ENCODE measurements around the gene CA12.
"Not testable (repeated sequence)": the region's sequence is repeated elsewhere in the genome, so short reads cannot be mapped to it uniquely, and the experiment has no call there.

The CA12 gene

DNA sequence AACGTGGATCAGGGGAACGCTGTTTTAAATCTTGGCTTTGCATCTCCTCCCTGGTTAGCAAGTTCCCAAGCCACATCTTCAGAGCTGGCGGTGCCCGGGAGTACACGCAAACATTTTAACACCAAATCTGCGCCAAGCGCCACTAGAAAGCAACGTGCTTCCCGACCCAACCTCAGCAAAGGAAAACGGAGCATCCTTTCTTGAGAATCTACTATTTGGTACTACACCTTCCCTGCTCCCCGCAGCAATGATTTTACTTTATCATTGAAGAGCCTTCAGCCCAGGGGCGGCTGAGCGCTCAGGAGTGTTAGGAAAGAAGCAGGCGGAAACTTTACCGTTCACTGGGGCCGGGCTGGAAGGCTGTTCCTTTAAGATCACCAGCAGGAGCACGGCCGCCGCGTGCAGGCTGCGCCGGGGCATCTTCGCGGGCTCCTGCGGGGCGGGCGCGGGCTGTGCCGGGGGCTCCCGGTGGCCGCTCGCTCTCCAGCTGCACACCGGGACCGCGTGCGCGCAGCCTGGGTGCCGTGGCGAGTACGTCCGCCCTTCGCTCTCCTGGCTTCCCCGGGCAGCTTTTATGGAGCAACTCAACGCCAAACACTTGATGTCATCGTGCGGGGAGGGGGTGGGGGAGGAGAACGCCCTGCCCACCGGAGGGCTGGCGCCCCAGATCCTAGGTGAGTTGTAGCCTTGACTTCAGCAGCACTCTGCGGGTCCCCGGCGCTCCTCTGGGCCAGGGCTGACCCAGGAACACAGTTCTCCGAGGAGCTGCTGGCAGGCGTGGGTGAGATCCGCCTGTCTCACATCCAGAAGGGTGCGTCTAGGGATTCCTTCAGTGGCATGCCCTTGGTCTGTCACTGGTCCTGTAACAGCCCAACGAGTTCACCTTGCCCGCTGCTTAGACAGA is at the start of gene CA12:
Gene CA12 (minus strand): TSS at position 546 of the 904 bp plus-strand sequence. CDS start 126 bp downstream, at position 420.
- peak; percentile 76 for DNase-seq (ENCODE audit: low read depth, low spot score)

DNA sequence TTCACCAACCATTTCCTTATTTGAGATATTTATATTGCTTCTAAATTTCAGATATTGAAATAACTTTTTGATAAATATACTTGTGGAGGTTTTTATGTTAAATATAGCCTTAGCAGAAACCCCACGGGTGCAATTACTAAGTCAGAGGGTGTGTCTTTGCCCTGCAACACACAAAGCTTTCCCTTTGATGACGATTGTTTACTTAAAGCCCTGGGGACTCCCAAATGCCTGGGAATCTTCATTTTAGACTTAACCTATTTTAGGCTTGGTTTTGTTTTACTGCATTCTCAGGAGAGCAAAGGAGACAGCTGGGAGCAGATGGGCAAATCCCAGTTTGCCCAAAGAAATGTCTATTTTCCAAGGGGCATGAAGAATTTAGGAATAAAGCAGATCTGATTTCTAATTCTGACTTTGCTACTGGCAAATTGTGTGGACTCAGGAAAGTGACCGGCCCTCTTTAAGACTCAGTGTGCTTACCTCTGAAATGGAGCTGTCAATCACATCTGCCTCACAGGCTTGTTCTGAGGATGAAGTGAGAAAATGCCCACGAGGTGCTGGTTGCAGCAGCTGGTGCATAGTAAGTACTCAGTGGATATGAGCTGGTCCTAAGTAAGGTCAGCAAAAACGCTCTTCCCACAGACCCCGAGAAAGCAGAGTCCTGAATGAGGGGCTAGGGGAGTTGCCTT is 49.3 kb upstream of the CA12 start:
- DNase-seq (ENCODE audit: low read depth, low spot score), result no peak

DNA sequence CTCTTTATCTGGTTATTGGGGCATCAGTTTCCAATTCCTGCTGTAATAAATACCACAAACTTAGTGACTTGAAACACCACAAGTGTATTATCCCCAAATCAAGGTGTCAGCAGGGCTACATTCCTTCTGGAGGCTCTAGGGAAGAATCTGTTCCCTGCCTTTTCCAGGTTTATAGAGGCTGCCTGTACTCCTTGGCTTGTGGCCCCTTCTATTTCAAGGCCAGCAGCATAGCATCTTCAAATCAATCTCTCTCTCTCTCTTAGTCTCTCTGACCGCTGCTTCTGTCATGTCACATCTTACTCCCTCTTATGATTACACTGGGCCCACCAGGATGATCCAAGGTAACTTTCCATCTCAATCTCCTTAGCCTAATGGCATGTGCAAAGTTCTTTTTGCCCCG is 44.9 kb upstream of the CA12 start:
- no peak for DNase-seq (ENCODE audit: low read depth, low spot score)

DNA sequence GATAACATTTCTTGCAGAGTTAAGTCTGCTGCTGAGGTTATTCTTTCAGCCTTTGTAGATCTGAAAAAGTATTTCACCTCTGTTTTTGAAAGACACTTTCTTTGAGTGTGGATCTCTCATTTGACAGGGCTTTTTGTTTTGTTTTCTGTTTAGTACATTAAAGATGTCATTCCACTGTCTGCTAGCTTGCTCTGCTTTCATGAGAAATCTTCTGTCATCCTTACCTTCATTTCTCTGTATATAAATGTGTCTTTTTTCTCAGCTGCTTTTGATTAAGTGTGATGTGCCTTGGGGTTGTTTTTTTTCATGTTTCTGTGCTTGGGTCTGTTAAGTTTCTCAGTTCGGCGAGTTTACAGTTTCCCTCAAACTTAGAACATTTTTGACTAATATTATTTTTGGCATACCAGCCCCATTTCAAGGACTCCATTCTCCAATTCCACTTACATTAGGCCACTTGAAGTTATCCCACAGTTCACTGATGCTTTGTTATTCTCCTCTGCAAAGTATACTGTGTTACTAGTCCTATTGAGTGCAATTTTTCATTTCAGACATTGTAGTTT is 43.9 kb upstream of the CA12 start:
- DNase-seq (ENCODE audit: low read depth, low spot score), result no peak

DNA sequence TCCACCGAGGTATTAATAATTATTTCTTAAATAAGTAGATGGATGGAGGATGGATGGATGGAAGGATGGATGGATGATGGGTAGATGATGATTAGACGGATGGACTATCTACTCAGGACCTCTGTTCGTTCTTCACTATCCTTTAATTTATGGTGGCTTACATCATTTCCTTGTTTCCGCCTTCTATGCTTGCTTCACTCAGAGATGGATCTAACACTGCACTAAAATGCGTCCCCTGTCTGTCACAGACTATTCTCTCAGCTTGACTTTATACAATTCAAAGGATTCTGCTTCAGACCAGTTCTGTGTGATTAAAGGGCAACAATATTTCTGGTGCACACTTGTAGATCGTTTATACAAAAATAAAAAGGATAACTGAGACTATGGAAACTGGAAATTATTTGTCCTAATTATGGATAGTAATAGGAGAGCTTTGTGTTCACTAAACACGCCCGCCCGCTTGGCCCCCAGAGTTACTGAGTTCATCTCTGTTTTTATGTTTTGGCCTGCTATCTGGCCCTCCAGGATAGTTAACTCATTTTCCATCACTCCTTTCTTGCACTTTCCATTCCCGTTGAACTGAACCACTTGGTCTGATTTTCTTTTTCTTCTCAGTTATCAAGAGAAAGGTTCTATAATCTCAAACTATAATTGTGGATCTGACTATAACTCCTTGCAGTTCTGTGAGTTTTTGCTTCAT is 41.4 kb upstream of the CA12 start:
- DNase-seq (ENCODE audit: low read depth, low spot score), result no peak

DNA sequence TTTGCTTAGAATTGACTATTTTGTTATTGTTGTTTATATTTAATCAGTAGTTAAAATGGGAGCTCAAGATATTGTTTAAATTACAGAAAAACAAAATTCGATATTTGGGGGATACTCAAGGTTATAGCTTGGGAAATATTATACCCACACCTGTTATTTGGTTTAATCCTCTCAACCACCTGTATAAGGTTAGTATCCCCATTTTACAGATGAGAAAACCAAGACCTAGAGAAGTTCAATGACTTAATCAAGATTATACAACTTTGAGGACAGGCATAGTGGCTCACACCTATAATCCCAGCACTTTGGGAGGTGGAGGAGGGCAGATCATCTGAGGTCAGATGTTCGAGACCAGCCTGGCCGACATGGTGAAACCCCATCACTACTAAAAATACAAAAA is 39.8 kb upstream of the CA12 start:
- no peak for DNase-seq (ENCODE audit: low read depth, low spot score)

DNA sequence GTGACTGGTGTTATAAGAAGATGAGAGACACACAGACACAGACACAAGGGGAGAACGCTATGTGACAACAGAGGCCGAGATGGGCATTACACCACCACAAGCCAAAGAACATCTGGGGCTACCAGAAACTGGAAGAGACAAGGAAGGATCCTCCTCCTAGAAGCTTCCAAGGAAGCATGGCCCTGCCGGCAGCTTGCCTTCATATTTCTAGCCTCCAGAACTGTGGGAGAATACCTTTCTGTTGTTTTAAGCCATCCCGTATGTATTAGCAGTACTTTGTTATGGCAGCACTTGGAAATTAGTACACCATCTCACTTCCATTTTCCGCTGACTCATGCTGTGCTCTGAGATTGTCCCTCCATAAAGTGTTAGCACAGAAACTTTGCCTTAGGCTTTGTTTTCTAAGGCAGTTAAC is 38.7 kb upstream of the CA12 start:
- DNase-seq (ENCODE audit: low read depth, low spot score), result no peak

DNA sequence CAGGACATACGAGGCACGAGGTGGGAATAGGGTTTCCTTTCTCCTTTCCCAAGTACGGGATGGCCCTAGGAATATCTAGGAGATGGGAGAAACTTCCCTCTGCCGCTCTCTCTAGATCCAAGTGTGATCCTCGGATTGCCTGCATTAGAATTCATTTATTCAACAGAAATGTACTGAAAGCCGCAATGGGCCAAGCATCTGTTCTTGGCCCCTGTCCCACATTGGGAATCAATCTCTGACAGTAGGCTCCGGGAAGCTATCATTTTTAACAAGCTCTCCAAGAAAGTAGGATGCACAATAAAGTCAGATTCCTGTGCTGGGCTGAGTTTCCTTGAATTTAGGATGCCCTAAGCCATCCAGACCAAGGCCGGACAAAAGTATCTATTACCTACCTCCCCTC is 37.2 kb upstream of the CA12 start:
- DNase-seq (ENCODE audit: low read depth, low spot score), result no peak

DNA sequence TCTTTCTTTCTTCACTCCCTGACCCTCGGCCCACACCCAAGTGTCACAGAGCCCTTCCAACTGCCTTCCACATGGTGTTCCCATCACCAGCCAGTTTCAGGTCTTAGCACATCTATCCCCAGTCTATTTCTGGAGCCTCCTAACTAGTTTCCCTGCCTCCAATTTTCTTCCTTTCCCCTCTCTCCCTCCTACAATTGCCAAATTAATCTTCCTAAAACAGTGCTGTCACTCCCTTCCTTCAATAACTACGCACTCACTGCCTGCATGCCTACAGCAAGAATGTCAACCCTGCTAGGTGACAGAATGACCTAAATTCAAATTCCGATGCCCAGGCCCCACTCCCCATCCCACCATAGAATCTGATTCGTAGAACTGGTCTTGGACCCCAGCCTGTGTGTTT is 36.1 kb upstream of the CA12 start:
- DNase-seq (ENCODE audit: low read depth, low spot score), result no peak

DNA sequence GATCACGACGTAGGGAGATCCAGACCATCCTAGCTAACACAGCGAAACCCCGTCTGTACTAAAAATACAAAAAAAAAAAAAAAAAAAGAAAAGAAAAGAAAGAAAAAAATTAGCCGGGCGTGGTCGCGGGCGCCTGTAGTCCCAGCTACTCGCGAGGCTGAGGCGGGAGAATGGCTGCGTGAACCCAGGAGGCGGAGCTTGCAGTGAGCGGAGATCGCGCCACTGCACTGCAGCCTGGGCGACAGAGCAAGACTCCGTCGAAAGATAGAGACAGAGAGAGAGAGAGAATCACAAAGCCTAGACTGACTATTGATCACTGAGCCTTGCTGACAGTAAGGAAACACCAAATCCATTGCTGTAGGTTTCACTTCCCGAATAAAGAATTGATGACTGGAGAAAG is 35.6 kb upstream of the CA12 start:
- DNase-seq (ENCODE audit: low read depth, low spot score), result not testable (repeated sequence)

DNA sequence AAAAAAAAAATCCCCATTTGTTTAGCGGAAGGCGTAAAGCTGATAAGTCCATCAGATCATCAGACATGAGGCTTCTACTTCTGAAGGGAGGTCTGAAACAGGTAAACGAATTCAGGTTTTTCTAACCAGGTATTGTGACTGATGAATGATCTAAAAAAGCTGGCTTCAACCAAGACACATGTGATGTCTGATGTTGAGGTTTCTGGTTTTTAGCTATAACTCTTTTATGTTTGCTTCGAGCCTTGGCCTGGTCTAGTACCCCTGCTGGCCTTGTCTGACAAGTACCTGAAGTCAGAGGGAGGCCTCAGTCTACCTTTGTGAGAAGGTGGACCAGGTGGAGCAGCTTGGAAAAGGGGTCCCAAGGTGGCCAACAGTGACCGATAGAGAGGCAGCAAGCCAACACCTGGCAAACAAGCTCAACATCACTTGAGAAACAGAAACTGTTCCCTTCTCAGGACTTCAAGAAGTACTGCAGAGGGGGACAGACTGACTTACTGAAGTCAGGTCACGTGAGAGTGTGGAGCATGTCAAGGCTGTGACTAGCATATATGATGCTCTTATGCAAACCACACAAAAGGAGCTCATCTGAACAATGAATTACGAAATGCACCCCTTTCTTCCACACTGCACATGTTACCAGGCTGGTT is 33.0 kb upstream of the CA12 start:
- DNase-seq (ENCODE audit: low read depth, low spot score), result no peak

DNA sequence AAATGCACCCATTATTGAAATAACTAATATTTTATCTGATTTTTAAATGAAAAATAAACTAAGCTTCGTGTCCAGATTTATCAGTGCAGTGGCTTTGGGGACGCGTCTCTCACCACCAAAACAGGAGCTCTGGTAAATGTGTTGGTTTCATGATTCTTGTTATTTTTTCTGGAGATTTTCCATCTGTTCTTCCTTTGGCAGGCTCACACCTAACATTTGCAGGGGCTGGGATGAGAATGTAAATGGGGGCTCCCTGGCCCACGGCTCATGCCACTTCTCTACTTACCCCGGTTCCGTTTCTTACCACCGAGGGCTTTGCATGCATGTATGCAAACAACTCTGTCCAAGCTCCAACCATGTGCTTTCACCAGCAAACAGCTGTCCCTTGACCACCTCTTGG is 30.9 kb upstream of the CA12 start:
- DNase-seq (ENCODE audit: low read depth, low spot score), result no peak

DNA sequence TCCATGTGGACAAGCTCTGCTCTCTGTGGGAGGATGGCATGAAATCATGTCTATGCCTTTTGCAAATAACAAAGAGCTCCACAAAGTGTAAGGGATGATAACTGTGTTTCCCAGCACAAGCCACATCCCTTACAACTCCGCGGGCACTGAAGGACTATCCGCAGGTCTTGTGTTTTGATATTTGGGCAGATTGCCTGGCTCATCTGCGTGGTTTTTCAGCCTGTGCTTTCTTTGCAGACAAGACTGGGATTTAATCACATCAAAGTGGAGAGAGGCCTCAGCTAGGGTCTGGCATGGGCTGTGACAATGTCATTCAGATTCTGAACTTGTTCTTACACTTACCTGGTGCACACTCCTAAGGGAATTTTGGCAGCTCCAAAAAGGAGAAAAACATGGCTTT is 30.2 kb upstream of the CA12 start:
- DNase-seq (ENCODE audit: low read depth, low spot score), result no peak

DNA sequence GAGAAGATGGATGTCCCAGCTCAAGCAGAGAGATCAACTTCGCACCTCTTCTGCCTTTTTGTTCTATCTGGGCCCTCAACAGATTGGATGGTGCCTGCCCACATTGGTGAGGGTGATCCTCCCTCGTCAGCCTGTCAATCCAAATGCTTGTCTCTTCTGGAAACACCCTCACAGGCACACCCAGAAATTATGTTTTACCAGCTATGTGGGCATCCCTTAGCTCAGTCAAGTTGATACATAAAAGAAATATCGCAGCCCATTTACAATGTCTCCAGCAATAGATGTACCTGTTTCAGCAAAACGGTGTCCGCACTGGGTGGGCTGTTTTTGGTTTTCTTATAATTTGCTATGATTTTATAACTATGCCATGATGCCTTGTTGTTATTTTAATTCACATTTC is 27.5 kb upstream of the CA12 start:
- no peak for DNase-seq (ENCODE audit: low read depth, low spot score)

DNA sequence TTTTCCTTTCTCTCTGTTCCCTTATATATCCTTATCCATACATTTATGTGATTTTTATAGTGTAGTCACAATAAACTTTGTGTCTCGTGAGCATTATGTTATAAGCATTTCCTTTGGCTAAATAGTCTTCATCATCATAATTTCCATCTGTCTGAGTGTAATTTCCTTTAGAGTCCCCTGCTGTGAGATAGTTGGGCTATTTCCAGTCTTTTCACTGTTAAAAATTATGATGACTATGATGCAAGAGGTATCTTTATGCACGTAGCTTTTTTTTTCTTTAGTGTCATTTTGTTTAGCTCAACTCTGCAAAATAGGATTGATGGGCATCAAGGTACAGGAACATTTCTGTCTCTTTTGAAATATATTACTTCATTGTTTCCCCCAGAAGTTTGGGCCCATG is 26.9 kb upstream of the CA12 start:
- no peak for DNase-seq (ENCODE audit: low read depth, low spot score)

DNA sequence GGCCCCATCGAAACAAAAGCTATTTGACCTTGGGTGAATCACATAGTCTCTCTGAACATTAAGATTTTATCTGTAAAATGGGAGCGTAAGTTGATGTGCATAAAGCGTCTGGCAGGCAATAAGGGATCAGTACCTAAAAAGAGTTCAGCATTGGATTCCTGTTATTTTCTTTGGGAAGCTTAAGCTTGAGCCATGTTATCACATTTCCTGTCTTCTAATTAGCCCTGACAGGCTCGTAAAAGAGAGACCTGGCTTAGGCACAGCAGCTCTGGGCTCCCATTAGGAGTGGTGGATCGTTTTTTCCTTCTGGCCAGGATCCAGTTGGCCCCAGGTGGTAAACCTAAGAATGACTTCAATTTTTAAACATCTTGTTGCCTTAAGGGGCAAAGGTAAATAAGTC is 26.0 kb upstream of the CA12 start:
- no peak for DNase-seq (ENCODE audit: low read depth, low spot score)

DNA sequence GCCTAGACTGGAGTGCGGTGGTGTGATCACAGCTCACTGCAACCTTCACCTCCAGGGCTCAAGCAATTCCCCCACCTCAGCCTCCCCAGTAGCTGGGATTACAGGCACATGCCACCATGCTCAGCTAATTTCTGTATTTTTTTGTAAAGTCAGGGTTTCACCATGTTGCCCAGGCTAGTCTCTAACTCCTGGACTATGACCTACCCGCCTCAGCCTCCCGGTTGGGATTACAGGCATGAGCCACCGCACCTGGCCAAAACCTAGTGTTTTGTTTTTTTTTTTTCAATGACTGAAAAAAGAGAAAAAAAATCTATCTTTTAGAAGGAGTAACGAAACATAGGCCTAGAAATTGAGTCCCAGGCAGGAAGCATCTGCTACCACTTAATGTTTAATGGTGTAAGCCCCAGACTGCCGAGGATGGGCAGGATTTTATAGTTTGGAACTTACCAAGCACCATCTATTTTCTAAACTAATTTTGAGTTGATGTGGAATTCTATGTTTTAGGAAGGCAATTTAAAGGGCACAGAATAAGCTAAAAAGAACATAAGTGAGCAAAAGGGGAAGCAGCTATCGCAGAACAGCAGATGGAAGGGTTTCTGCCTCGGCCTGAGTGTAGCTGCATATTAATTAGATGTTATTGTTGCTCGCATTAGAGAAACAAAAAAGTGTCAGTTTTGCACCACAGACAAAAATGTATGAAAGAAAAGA is 24.2 kb upstream of the CA12 start:
- DNase-seq (ENCODE audit: low read depth, low spot score), result no peak

DNA sequence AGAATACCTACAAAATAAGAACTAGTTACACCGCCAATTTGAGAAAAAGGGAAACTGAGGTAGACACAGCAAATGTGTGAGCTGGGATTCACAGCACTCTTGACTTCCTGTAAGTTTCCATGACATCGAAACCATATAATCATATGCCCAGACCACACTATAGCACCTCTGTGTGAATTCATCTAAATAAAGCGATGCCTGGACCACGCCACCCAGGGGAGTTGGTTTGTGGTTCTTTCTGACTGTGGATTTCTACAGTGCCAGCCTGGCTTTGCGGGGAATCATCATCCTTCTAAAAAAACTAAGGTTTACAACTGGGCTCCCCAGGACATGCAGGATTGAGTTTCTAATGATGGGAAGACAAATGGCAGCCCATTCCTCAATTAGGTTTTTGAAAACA is 23.5 kb upstream of the CA12 start:
- DNase-seq (ENCODE audit: low read depth, low spot score), result no peak

DNA sequence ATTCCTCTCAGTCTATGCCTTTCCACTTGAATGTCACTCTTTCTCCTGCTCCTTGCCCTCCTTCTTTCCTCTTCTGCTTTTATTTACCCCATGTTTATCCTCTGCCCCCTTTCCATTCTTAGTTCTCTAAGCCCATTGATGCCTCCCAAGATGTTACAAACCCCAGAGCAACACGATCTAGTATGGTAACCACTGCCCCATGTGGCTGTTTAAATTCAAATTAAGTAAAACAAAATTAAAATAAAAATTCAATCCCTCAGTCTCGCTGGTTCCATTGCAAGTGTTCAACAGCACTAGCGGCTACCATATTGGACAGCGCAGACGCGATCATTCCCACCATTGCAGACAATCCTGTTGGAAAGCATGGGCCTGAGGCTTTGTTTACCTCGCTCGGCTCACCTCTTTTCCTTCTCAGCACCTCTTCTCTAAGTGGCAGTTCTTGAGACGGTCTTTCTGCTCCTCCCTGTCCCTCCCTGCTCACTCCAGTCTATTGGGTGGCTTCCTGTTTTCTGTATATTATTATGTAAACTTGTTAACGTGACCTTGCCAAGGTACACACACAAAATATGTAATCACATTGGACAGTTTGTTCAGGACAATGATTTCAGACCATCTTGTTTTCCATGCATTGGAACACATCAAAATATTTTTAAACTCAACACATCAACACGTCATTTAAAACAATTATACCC is 21.8 kb upstream of the CA12 start:
- DNase-seq (ENCODE audit: low read depth, low spot score), result no peak

DNA sequence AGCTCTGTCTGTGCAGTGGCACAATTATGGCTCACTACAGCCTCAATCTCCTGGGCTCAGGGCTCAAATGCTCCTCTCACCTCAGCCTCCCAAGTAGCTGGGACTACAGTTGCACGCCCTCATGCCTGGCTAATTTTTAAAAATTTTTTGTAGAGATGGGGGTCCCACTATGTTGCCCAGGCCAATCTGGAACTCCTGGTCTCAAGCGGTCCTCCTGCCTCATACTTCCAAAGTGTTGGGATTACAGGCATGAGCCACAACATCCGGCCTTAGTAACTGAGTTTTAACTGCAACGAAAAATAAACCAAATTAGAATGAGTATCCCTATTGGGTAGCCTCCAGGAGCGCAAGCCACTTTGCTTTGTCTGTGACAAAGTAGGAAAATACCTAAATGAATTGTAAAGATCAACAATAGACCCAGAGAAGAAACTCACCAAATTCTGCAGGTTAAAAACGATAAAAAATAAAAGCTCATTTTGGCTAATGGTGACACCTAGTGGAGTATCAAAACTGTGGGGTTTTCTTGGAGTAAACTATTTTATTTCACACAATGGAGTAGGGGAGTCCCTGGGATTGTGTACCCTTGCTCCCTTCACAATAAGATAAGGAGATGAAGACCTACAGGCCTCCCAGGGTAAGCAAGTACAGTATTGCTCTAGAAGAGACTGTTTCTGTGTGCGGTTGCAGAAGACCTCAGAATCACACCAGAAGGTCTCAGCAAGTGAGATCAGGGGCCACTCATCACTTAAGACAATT is 21.0 kb upstream of the CA12 start:
- DNase-seq (ENCODE audit: low read depth, low spot score), result peak; percentile 62

All from astrocyte of the hippocampus (primary cell).